ENCODE data around the gene SCIN.

The SCIN gene

DNA sequence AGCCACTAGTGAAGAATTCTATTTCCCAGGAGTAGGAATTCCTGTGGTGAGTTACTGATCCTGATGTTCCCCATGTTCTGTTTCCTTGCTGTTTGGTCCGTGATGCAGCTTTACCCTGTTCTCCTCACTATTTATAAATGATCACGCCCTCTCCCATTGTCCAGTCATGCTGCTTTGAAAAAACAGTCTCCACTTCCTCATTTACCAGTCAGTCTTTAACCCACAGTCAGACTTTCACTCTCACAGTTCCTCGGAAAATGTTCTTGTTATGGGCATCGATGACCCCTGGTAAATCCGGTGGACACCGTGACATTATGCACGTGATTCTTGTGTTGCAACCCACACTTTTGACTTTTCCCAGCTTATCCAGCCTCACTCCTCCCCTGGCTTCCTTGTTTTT lies 14.4 kb downstream of the SCIN start:
- Histone ChIP-seq H3K4me3 (ENCODE audit: extremely low read depth, insufficient read depth, low read length, poor library complexity, severe bottlenecking) (no peak overlapping the region), H3K27ac (ENCODE audit: low read depth, low read length, severe bottlenecking) (no peak overlapping the region)

DNA sequence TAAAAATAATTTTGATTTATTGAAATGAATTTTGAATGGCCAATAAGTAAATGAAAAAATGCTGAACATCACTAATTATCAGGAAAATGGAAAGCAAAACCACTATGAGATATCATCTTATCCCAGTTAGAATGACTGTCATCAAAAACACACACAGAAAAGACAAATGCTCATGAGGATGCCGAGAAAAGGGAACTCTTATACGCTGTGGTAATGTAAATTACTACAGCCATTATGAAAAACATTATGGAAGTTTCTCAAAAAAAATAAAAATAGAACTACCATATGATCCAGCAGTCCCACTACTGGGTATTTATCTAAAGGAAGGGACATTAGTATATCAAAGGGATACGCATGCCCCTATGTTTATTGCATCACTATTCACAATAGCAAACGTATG lies 15.8 kb downstream of the SCIN start:
- no CpG with 5 or more reads among the region's 4 CpGs for WGBS, 2 experiments (ENCODE audit: insufficient coverage in 2 of 2)
- H3K36me3 ChIP-seq (ENCODE audit: control insufficient read depth, insufficient read depth, low read length), result no peaks in the 10 kb centered on the region
- no peaks in the 10 kb centered on the region for H3K9me3 ChIP-seq (ENCODE audit: control insufficient read depth, low read length)
- H3K27ac ChIP-seq (ENCODE audit: low read depth, low read length, severe bottlenecking), result no peak overlapping the region
- H3K4me3 ChIP-seq (ENCODE audit: extremely low read depth, insufficient read depth, low read length, poor library complexity, severe bottlenecking), result no peak overlapping the region
- peaks cover 9% of the 10 kb centered on the region for H3K4me1 ChIP-seq (ENCODE audit: control insufficient read depth, insufficient read depth, low read length, poor library complexity, severe bottlenecking)

More for the DNA sequence above, 14.4 kb downstream of the SCIN start:
- 87 to 96% methylated on average over 6 to 7 of the region's 7 CpGs for whole genome bisulfite sequencing, 2 experiments (ENCODE audit: insufficient coverage in 2 of 2)
- H3K4me1 ChIP-seq (ENCODE audit: control insufficient read depth, insufficient read depth, low read length, poor library complexity, severe bottlenecking), result peaks cover 9% of the 10 kb centered on the region
- no peaks in the 10 kb centered on the region for H3K9me3 ChIP-seq (ENCODE audit: control insufficient read depth, low read length)
- no peaks in the 10 kb centered on the region for H3K36me3 ChIP-seq (ENCODE audit: control insufficient read depth, insufficient read depth, low read length)

DNA sequence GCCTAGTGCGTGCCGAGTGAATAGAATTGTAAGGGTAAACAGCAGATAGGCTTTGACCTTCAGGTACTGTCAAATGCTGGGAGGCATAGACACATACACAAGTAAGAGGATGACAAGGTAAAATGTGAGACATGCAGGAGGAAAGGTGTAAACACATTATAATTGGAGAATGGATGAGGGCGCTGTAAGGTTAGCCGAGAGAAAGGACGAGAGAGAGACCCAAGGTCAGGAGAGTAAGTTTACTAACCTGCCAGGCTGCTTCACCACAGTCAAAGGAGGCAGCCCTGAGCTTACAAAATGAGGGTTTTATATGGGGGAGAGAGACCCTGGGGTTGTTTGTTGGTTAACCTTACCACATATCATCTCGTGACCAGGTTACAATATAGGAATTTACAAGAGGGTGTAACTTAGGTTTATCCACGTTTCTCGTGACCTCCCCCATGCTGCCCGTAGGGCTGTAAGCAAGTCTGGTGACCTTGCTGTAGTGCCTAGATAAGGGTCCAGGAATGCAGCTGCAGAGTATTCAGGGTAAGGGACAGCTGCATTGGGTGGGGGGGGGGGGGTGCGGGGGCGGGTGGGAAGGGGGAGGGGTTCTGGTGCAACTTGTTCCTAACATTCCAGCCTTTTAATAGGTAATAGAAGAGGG lies 17.9 kb downstream of the SCIN start:
- Histone ChIP-seq H3K4me1 (ENCODE audit: control insufficient read depth, insufficient read depth, low read length, poor library complexity, severe bottlenecking) (peaks cover 7% of the 10 kb centered on the region), H3K9me3 (ENCODE audit: control insufficient read depth, low read length) (no peaks in the 10 kb centered on the region), H3K4me3 (ENCODE audit: extremely low read depth, insufficient read depth, low read length, poor library complexity, severe bottlenecking) (no peak overlapping the region), H3K36me3 (ENCODE audit: control insufficient read depth, insufficient read depth, low read length) (no peaks in the 10 kb centered on the region), H3K27ac (ENCODE audit: low read depth, low read length, severe bottlenecking) (no peak overlapping the region)
- 87 to 100% methylated on average over 4 to 5 of the region's 11 CpGs for WGBS, 2 experiments (ENCODE audit: insufficient coverage in 2 of 2)

DNA sequence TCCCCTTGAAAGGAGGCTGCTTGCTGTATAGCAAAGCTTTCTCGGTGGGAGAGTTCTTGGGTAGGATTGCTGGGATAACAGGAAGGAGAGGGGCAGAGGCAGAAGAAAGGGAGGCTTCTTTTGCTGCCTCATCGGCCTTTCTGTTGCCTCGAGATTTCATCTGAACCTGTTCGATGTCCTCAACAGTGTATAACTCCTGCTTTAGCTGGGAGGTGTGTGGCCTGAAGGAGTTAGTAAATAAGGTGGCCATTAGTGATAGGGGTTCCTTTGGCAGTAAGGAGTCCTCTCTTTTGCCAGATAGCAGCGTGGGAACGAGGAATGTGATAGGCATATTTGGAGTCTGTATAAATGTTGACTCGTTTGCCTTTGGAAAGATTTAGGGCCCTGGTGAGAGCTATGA lies 20.0 kb downstream of the SCIN start:
- Histone ChIP-seq H3K4me3 (ENCODE audit: extremely low read depth, insufficient read depth, low read length, poor library complexity, severe bottlenecking) (no peak overlapping the region), H3K9me3 (ENCODE audit: control insufficient read depth, low read length) (peaks cover 10% of the 10 kb centered on the region), H3K36me3 (ENCODE audit: control insufficient read depth, insufficient read depth, low read length) (no peaks in the 10 kb centered on the region), H3K4me1 (ENCODE audit: control insufficient read depth, insufficient read depth, low read length, poor library complexity, severe bottlenecking) (peaks cover 3% of the 10 kb centered on the region), H3K27ac (ENCODE audit: low read depth, low read length, severe bottlenecking) (no peak overlapping the region)
- WGBS, 2 experiments (ENCODE audit: insufficient coverage in 2 of 2), result 92 to 96% methylated on average over 7 of the region's 7 CpGs

DNA sequence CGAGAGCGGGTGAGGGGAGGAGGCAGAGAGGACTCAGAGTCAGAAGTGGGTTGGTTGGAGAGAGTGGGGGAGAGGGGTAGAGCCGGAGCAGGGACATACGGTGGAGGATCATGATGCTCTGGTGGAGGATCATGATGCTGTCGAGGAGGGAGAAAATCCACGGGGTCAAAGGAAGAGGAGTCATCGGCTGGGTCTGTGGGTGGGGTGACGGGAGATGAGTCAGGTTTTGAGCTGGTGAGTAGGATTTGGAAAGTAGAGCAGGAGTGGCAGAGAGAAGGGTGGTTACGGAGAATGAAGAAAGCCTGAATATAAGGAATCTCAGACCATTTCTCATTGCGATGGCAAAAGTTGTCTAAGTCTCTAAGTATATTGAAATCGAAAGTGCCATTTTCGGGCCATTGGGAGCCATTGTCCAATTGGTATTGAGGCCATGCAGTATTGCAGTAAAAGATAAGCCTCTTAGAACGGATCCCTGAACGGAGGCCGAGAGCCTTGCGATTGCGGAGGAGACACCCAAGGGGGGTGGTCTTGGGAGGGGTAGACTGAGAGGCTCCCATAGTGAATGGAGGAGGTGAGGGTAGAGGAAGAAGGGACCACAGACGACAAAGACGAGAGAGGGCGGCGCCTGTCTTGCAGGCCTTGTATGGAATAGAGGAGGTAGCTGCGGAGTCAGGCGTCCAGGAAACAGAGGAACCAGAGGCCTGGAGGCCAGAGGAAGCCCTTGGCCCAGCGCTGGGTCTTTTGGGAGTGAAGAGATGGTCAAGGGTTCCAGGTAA lies 23.8 kb downstream of the SCIN start:
- H3K4me1 ChIP-seq (ENCODE audit: control insufficient read depth, insufficient read depth, low read length, poor library complexity, severe bottlenecking), result no peaks in the 10 kb centered on the region
- no peak overlapping the region for H3K4me3 ChIP-seq (ENCODE audit: extremely low read depth, insufficient read depth, low read length, poor library complexity, severe bottlenecking)
- no peaks in the 10 kb centered on the region for H3K36me3 ChIP-seq (ENCODE audit: control insufficient read depth, insufficient read depth, low read length)
- no peak overlapping the region for H3K27ac ChIP-seq (ENCODE audit: low read depth, low read length, severe bottlenecking)
- WGBS, 2 experiments (ENCODE audit: insufficient coverage in 2 of 2), result 90% methylated on average over 19 to 23 of the region's 24 CpGs
- H3K9me3 ChIP-seq (ENCODE audit: control insufficient read depth, low read length), result peaks cover 14% of the 10 kb centered on the region

DNA sequence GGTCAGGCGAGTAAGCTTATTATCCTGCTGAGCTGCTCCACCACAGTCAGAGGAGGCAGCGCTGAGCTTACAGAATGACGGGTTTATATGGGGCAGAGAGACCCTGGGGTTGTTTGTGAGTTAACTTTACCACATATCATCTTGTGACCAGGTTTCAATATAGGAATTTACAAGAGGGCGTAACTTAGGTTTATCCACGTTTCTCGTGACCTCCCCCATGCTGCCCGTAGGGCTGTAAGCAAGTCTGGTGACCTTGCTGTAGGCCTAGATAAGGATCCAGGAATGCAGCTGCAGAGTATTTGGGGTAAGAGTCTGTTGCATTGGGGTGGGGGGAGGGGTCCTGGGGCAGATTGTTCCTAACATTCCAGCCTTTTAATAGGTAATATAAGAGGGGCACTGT lies 24.6 kb downstream of the SCIN start:
- peaks cover 14% of the 10 kb centered on the region for H3K9me3 ChIP-seq (ENCODE audit: control insufficient read depth, low read length)
- no peaks in the 10 kb centered on the region for H3K36me3 ChIP-seq (ENCODE audit: control insufficient read depth, insufficient read depth, low read length)
- H3K4me1 ChIP-seq (ENCODE audit: control insufficient read depth, insufficient read depth, low read length, poor library complexity, severe bottlenecking), result no peaks in the 10 kb centered on the region
- H3K27ac ChIP-seq (ENCODE audit: low read depth, low read length, severe bottlenecking), result no peak overlapping the region
- whole genome bisulfite sequencing, 2 experiments (ENCODE audit: insufficient coverage in 2 of 2), result 84 to 100% methylated on average over 5 to 6 of the region's 7 CpGs
- H3K4me3 ChIP-seq (ENCODE audit: extremely low read depth, insufficient read depth, low read length, poor library complexity, severe bottlenecking), result no peak overlapping the region

DNA sequence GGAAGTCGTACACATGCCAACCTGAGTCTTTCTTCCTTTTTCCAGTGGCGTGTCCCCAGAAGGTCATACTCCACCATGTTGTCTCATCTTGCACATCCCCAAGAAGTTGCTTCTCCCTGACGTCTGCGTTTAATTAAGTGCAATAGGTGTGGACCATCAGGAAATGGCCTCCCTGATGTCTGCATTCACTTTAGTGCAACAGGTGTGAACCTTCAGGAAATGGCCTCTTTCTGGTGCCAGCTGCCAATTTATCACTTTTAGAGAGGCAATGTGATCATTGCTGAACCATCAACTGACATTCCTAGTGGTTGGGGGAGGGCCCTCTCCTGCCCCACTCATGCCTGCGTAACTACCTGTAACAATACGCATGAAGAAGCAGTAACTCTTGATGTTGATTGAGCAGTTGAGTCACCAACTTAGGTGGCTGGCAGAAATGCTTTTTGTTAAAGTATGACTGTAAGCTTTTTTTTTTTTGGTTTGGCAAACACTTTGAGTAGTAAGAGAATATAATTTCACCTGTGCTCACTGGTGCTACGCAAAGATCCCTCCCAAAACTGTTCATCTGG lies 25.8 kb downstream of the SCIN start:
- Histone ChIP-seq H3K4me3 (ENCODE audit: extremely low read depth, insufficient read depth, low read length, poor library complexity, severe bottlenecking) (no peak overlapping the region), H3K27ac (ENCODE audit: low read depth, low read length, severe bottlenecking) (no peak overlapping the region), H3K4me1 (ENCODE audit: control insufficient read depth, insufficient read depth, low read length, poor library complexity, severe bottlenecking) (no peaks in the 10 kb centered on the region), H3K9me3 (ENCODE audit: control insufficient read depth, low read length) (peaks cover 14% of the 10 kb centered on the region), H3K36me3 (ENCODE audit: control insufficient read depth, insufficient read depth, low read length) (no peaks in the 10 kb centered on the region)
- 75 to 84% methylated on average over 4 to 7 of the region's 7 CpGs for WGBS, 2 experiments (ENCODE audit: insufficient coverage in 2 of 2)

DNA sequence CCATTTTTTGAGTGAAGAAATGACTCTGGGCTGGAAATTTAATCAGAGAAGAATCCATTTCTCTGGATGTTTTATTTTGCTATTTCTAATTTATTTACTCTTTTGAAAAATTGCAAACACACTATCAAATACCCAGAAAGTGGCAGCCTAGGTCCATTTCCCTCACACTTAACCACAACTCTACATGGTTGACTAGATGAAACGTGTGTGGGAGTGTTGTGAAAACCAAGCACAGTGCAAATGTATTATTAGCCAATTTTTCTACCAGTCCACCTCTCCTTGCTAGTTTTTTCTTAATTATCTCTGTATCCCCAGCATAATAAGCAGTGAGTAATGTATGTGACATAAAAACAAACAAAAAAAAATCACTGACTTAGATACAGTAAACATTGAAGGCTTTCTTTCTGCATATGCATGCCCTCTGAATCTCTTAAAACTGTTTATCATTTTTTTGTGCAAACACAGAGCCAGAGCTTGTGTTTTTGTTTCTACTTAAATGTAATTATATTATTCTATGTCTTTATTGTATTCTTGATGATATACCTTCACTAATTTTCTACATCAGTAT lies 30.9 kb downstream of the SCIN start:
- Histone ChIP-seq H3K9me3 (ENCODE audit: control insufficient read depth, low read length) (no peaks in the 10 kb centered on the region), H3K4me1 (ENCODE audit: control insufficient read depth, insufficient read depth, low read length, poor library complexity, severe bottlenecking) (no peaks in the 10 kb centered on the region), H3K4me3 (ENCODE audit: extremely low read depth, insufficient read depth, low read length, poor library complexity, severe bottlenecking) (no peak overlapping the region), H3K36me3 (ENCODE audit: control insufficient read depth, insufficient read depth, low read length) (no peaks in the 10 kb centered on the region), H3K27ac (ENCODE audit: low read depth, low read length, severe bottlenecking) (no peak overlapping the region)
- WGBS, 2 experiments (ENCODE audit: insufficient coverage in 2 of 2), result no CpG with 5 or more reads among the region's 1 CpG

DNA sequence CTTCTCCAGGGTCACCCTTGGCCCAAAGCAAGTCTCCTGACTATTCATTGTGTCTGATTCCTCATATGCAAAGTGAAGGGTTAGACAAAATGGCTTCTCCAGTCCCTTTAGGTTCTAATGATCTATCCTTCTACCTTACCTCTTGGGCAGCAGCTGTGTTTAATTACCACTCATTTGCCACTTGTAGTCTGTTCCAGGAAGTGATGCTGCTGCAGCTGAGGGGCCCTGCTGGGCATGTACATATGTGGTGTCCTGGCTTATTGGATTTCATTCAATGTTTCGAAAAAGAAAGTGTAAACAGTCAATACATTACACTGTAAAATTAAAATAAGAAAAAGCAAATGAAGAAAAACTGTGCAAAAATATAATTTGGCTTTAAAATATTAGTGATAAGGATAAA lies 36.6 kb downstream of the SCIN start:
- Histone ChIP-seq H3K36me3 (ENCODE audit: control insufficient read depth, insufficient read depth, low read length) (no peaks in the 10 kb centered on the region), H3K4me1 (ENCODE audit: control insufficient read depth, insufficient read depth, low read length, poor library complexity, severe bottlenecking) (no peaks in the 10 kb centered on the region), H3K27ac (ENCODE audit: low read depth, low read length, severe bottlenecking) (no peak overlapping the region), H3K4me3 (ENCODE audit: extremely low read depth, insufficient read depth, low read length, poor library complexity, severe bottlenecking) (no peak overlapping the region), H3K9me3 (ENCODE audit: control insufficient read depth, low read length) (no peaks in the 10 kb centered on the region)
- WGBS, 2 experiments (ENCODE audit: insufficient coverage in 2 of 2), result no CpG with 5 or more reads among the region's 1 CpG

DNA sequence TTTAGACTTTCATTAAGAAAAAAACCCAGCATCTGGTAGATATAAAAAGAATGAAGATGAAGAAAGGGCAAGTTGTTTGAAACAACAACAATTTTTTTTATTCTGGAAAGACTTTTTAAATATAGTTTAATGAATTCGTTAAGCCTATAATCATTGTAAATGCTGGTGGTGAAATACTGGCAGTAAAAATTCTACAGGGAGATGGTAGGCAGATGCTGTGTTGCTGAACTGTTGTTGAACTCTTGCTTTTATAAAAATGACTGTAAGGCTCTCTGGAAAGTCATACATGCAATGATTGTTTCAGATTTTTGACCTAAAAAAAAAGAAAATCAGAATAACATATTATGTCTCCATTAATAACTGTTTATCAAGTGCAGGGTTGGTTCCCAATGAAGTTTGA lies 39.0 kb downstream of the SCIN start:
- Histone ChIP-seq H3K36me3 (ENCODE audit: control insufficient read depth, insufficient read depth, low read length) (no peaks in the 10 kb centered on the region), H3K4me3 (ENCODE audit: extremely low read depth, insufficient read depth, low read length, poor library complexity, severe bottlenecking) (no peak overlapping the region), H3K4me1 (ENCODE audit: control insufficient read depth, insufficient read depth, low read length, poor library complexity, severe bottlenecking) (no peaks in the 10 kb centered on the region), H3K27ac (ENCODE audit: low read depth, low read length, severe bottlenecking) (no peak overlapping the region), H3K9me3 (ENCODE audit: control insufficient read depth, low read length) (no peaks in the 10 kb centered on the region)
- WGBS, 2 experiments (ENCODE audit: insufficient coverage in 2 of 2), result 100% methylated on average over 1 of the region's 1 CpG; no CpG with 5 or more reads in 1 of the 2 experiments

Measured in mesodermal cell (in vitro differentiated cells).